HG03097 (cell line): ENCODE data around the gene ARID5A.
A peak's percentile ranks its signal among the peaks of the same experiment; 100 is the strongest.

Experiments
- ATAC-seq: cut with Tn5 transposase; IDR thresholded peaks from one replicate; pipeline ENCODE4 v1.9.1; 2021; ENCODE audit not compliant: unreplicated experiment, low FRiP score

Gene ARID5A

DNA sequence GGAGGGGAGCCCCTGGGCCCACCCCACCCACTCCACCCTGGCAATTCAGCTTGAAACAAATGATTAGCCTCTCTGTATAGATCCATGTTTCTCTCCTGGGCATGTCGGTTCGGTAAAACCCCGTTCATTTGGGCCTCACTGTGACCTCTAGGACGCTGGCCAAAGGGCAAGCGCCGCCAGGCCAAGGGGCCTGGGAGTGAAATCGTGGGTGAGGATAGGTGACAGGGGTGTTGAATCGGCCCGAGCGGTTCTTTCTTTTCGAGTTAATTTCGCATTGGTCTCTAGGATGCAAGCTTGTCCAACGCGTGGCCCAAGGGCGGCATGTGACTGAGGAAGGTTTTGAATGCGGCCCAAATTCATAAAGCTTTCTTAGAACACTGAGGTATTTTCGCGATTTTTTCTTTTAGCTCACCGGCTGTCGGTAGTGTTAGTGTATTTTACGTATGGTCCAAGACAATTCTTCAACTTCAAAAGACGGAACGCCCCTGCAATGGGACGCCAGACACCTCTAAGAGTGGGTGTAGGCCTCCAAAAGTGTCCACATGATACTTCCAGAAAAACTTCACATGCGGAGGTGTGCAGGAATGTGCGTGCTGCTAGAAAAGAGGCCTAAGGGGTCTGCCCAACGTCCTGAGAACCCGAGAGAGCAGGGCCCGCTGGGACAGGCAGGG lies 9.8 kb upstream of the ARID5A start:
- ATAC-seq: no peak

GRCh38 chr2:96527286-96528005 lies 9.1 kb upstream of the ARID5A start:
- peak; percentile 26 for ATAC-seq

DNA sequence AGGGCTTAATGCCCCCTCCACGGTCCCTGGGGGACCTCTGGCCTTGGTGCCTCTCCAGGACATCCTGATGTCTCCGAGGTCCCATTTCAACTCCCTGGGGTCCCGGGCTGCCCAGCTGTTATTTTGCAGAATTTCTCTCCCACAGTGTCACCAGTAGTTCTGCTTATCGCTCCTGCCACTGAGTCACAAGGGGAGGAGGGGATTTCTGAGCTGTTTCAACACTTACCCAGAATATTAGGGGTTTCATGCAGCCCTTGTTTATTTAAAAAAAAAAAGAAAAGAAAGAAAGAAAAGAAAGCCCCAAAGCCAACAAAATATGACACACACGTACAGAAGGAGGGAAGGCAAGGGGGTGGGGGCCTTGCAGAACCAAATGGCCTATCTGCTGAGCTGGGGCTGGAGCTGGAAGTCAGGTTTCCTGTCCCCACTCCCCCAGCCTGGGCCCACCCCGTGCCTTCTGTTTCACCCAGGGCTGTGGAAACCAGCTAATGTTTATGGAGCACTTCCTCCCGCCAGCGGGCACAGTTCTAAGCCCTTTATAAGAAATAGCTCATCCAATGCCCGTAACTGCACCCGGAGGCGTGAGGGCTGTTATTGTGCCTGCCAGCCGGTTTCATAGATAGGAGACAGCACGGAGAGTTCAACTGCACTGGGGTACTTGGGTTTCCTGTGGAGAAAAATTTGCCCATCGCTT lies 8.4 kb upstream of the ARID5A start:
- peak; percentile 19 for ATAC-seq

GRCh38 chr2:96528700-96529375 lies 7.7 kb upstream of the ARID5A start:
- ATAC-seq: no peak

GRCh38 chr2:96529376-96530143 lies 7.0 kb upstream of the ARID5A start:
- ATAC-seq: no peak

GRCh38 chr2:96530144-96530430 lies 6.5 kb upstream of the ARID5A start:
- no peak for ATAC-seq

DNA sequence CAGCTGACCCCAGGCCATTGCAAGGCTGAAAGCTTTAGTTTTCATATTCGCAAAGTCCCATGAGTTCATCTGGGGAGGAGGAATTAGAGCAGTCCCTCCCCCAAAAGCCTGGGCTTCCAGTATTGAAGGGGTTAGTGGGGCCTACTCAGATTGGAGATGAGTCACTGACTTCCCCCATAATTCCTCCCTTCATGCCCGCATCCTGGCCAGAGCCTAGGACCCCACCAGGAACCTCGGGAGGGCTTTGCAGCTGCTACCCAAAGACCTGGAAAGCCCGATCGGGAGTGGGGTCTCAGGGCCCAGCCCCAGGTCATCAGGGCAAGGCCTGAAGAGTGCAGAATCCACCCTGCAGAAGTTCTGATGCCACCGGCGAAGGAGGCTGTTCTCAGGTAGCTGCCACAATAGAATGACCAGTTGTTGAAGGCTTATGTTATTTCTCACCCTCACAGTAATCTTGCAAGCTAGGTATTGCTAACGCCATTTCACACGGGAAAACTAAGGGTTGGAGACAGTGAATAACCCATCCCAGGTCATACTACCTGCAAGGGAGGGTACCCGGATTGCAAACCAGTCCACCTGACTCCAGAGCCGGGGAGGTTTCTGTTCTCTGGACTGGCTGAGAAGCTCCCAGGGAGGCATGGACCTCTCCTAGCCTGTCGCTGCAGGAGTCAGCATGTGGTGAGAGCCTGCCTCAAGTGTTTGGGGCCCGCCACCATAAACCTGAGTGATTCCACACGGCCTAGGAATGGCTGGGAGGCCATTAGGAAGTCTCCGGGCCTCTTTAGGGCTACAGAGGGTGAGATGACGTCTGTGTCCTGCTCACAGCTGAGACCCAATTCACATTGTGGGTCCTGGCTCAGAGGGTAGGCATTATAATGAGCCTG lies 5.8 kb upstream of the ARID5A start:
- no peak for ATAC-seq

- no peak for ATAC-seq
These were observed 5.2 kb upstream of the ARID5A start for GRCh38 chr2:96531366-96531765.

- ATAC-seq: no peak
These were observed 4.6 kb upstream of the ARID5A start for GRCh38 chr2:96531872-96532505.

DNA sequence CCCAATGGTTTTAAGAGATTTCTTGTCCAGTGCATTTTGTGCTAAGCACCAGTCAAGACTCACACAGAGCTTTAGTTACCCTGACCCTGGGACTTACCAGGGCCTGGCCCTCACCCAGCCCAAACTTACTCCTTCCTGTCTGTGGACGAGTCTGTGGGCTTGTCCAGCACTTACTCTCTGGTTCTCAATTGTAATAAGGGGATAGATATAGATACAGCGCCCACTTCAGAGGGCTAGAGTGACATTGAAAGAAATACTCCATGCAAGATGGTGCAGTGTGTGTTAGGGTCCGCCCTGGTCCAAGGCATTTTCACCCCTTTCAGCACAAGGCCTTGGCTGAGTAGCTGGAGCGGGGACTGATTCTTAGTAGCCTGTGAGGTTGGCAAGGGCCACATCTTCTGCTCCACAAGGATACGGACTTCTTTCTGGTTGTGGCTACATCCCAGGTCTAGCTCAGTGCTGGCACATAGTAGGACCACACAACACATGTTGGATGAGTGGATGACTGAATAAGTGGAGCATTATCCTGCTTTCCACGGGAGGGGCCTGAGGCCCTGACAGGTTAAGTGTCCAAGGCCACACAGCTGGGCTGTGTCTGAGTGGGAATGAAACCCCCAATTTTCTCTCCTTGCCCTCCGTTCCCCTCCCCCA lies 3.8 kb upstream of the ARID5A start:
- ATAC-seq: no peak

DNA sequence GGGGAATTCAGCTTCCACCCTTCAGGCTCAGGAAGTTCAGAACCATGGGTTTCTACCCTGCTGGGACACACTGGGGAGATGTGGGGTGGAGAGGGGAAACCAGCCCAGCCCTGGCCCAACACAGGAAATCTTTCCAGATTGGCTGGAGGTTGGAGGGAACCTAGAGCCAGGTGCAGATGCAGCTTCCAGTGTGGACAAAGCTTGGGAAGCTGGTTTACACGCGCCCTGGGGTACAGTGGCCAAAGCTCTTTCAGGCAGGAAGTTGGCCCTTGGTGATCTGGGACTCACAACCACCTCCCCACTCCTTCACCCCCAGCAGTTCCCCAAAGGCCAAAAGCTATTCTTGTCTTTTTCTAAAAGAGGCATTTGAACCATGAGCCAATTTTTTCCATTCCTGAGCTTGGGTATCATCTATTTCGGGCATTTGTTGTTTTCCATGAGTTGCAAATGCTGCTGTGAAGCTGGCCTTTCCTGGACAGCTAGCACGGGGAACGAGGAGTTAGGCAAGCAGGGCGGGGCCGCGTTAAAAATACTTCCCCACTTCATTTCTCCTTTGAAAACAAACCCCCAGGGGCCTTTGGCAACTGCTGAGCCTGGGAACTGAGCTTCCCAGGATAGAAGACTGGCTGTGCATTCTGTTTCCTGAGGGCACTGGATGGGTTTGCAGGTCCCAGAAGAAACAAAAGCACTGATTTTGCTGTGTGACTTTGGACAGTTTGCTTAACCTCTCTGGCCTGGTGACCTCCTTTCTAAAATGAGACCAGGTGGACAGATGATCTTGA lies 3.1 kb upstream of the ARID5A start:
- no peak for ATAC-seq

DNA sequence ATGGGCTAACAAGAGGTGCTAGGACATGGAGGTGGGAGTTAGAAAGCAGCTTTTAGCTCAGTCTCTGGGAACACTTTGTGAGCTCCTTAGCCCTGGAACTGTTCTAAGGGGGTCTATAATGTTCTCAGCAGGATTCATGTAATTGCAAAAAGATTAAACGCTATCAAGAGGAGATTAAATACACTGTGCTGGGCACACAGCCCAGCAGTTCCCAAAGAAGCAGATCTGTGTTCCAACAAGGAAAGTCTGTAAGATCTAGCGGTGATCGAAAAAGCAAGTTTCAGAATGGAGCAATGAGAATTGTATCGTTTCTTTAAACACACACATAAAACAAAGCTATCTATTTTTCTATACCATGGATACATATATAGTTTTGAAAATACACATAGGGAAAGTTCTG lies 2.4 kb upstream of the ARID5A start:
- ATAC-seq: no peak

GRCh38 chr2:96534701-96535181 lies 1.8 kb upstream of the ARID5A start:
- no peak for ATAC-seq

DNA sequence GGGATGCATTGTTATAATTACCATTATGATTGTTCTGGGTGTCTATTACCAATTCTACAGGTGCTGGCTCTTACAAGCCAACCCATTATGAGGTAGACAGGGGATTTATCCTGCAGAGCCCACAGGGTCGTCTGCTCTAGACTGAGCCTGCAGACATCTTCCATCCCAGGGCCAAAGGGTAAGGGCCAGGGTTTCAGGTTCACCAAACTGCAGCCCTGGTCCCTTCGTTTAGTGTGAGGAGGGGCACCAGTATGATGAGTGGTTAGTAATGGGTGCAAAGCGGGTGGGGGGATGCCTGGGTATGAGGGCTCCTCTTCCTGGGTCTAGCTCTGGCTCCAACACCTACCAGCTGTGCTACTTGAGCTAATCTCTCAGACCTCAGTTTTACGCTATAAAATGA lies 1.2 kb upstream of the ARID5A start:
- no peak for ATAC-seq

GRCh38 chr2:96537066-96537733 lies 648 bp downstream of the ARID5A start:
- peak; percentile 42 for ATAC-seq

DNA sequence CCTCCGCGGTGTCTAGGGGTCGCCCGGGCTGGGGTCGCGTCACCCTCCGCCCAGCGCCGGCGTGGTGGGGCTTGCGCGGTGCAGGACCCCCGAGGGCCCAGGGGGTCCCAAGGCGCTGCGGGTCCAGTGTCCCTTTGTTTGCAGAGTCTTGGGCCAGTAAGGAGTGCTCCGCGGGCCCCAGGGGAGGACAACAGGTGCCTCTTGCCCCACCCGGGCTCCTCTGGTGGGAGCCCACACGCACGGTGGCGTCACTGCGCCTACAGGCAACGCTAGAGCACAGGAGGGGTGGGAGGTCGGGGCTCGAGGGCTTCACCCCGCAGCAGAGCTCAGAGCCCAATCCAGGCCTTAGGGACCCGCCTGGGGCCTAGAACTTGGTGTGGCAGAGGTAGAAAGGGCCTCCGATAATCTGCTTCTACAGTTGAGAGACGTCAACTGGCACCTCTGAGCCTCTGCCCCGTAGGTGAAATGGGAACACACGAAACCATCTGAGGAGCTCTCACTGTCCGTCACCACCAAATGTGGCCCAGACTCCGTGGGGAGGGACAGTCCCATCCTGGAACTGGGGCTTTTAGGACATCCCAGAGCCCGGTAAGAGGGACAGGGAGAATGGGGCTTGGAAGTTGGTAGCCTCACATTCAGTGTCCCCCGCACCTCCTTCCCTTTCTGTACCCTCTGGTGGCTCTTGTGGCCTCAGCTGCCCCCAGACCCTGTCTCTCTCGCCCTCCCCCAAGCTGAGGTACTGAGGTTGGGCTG lies 1.4 kb downstream of the ARID5A start:
- no peak for ATAC-seq
